ENCODE measurements around the gene RND3. TPM values are rescaled to one million over a fixed set of nuclear protein-coding genes. Genes with fewer than 3 reads are reported as not detected.

RND3 gene
- total and polyA plus RNA-seq, 8 donors: 10.3 to 58.2 (median 27.1) TPM

DNA sequence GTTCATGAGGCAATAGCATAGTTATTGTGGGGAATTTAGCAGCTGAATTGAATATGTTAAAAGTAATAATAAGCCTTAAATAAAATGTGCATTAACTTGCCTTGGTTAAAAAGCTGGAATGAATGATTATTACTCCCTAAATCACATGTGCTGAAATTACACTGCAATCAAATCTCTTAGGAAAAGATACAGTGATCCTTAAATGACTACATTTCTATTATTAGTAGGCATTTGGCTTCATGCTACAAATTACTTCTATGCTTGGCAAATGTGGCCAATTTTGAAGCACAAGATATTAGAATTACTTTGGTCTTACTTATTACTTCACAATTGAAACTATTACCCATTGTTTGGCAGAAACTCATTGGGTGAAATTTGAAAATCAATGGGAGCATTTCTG lies 5.4 kb downstream of the RND3 start:
- TF ChIP-seq POLR2A (IDR thresholded peaks at IDR 0.05): no peak
- no peak for TF ChIP-seq POLR2AphosphoS5 (IDR thresholded peaks at IDR 0.05)
- TF ChIP-seq, protein P1, sequence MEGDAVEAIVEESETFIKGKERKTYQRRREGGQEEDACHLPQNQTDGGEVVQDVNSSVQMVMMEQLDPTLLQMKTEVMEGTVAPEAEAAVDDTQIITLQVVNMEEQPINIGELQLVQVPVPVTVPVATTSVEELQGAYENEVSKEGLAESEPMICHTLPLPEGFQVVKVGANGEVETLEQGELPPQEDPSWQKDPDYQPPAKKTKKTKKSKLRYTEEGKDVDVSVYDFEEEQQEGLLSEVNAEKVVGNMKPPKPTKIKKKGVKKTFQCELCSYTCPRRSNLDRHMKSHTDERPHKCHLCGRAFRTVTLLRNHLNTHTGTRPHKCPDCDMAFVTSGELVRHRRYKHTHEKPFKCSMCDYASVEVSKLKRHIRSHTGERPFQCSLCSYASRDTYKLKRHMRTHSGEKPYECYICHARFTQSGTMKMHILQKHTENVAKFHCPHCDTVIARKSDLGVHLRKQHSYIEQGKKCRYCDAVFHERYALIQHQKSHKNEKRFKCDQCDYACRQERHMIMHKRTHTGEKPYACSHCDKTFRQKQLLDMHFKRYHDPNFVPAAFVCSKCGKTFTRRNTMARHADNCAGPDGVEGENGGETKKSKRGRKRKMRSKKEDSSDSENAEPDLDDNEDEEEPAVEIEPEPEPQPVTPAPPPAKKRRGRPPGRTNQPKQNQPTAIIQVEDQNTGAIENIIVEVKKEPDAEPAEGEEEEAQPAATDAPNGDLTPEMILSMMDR (IDR thresholded peaks at IDR 0.05): no peak
- no peak for TF ChIP-seq EP300 (IDR thresholded peaks at IDR 0.05)
- H3K4me1 ChIP-seq: peaks cover 29 to 75% (median 51%) of the 10 kb centered on the region in 4 donors
- no peaks in the 10 kb centered on the region for H3K9me3 ChIP-seq
- no peak overlapping the region for H3K4me3 ChIP-seq
- H3K27ac ChIP-seq: peak overlapping the region in 3 of 5 donors; percentile 11 to 96 (median 25)
- no peak for DNase-seq
- no peaks in the 10 kb centered on the region for H3K36me3 ChIP-seq
- peaks cover 0 to 21% (median 9%) of the 10 kb centered on the region in 3 donors for H3K27me3 ChIP-seq
- intact Hi-C loops (cut with DNase I; ENCODE audit: low total_unique reads): no loop called here

DNA sequence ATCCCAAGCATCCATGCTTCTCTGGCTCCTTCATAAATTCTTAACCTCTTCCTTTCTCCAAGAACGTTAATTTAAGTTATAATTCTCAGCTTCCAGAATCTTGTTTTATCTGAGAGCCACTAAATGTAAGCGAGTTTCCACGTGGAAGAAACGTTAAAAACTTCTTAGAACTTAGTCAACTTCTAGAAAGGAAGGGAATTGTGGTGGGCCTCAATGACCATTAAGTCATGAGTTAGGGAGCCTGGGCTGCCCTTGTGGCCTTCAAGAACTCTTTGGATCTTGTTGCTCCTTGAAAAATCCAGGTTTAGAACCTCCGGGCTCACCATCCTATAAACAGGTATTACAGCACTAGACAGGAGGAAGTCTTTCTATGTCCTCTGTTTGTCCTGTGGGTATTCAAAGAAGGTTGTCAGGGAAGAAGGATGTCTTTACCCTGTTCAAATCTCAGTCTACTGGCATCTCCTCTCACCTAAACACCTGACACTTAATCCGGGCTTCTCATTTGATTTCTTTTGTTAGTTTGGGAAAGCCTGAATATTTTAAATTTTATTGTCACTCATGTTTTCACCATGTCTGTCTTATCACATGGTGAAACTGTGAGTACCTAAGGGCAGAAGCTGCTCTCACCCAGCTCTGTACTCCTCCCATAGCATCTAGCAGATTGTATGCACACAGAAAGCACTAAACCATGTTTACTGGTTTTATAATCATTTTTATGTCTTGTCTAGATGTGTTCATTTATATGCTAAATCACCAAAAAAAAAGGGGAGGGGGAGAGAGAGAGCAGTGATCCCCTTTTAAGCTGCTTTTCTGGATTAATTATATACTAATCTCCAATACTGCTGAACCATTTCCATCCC lies 6.3 kb downstream of the RND3 start:
- Histone ChIP-seq H3K27me3 (peaks cover 0 to 12% (median 9%) of the 10 kb centered on the region in 3 donors), H3K4me3 (no peak overlapping the region), H3K27ac (peak overlapping the region in 2 of 5 donors; percentile 11 to 96), H3K36me3 (no peaks in the 10 kb centered on the region), H3K9me3 (no peaks in the 10 kb centered on the region), H3K4me1 (peaks cover 32 to 84% (median 58%) of the 10 kb centered on the region in 4 donors)
- DNase-seq: no peak
- WGBS, 5 donors: 87 to 91% (median 87%) methylated on average over 6 of the region's 6 CpGs
- intact Hi-C loops (cut with DNase I; ENCODE audit: low total_unique reads): no loop called here
- TF ChIP-seq POLR2A (IDR thresholded peaks at IDR 0.05) (no peak), POLR2AphosphoS5 (IDR thresholded peaks at IDR 0.05) (no peak), EP300 (IDR thresholded peaks at IDR 0.05) (no peak)
- TF ChIP-seq, protein P1 (IDR thresholded peaks at IDR 0.05): no peak

DNA sequence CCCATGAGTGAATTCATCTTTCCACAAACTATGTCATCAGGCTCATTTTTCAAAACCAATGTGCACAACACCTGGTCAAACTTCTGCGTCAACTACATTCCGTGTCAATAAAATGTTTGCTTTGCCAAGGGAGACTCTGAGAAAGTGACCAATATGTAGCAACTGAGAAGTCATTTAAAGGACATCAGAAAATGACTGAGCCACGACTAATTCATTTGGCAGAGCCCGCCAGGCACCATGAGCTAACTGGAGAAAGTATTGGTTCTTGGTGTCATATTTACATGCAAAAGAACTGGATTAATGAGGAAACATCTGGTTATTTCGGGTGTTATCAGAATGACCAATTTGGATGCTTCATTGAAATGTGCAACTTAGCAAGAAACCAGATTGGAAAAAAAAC lies 7.2 kb downstream of the RND3 start:
- Histone ChIP-seq H3K4me3 (no peak overlapping the region), H3K9me3 (no peaks in the 10 kb centered on the region), H3K27ac (peak overlapping the region in 1 of 5 donors; percentile 96), H3K4me1 (peaks cover 32 to 94% (median 61%) of the 10 kb centered on the region in 4 donors), H3K36me3 (no peaks in the 10 kb centered on the region), H3K27me3 (peaks cover 0 to 2% (median under 1%) of the 10 kb centered on the region in 3 donors)
- intact Hi-C loops (cut with DNase I; ENCODE audit: low total_unique reads): no loop called here
- TF ChIP-seq POLR2A (IDR thresholded peaks at IDR 0.05) (no peak), POLR2AphosphoS5 (IDR thresholded peaks at IDR 0.05) (peak in 1 of 3 donors; percentile 39)
- WGBS, 5 donors: 61 to 72% (median 68%) methylated on average over 5 of the region's 5 CpGs
- peak in 1 of 2 donors; percentile 34 for DNase-seq

DNA sequence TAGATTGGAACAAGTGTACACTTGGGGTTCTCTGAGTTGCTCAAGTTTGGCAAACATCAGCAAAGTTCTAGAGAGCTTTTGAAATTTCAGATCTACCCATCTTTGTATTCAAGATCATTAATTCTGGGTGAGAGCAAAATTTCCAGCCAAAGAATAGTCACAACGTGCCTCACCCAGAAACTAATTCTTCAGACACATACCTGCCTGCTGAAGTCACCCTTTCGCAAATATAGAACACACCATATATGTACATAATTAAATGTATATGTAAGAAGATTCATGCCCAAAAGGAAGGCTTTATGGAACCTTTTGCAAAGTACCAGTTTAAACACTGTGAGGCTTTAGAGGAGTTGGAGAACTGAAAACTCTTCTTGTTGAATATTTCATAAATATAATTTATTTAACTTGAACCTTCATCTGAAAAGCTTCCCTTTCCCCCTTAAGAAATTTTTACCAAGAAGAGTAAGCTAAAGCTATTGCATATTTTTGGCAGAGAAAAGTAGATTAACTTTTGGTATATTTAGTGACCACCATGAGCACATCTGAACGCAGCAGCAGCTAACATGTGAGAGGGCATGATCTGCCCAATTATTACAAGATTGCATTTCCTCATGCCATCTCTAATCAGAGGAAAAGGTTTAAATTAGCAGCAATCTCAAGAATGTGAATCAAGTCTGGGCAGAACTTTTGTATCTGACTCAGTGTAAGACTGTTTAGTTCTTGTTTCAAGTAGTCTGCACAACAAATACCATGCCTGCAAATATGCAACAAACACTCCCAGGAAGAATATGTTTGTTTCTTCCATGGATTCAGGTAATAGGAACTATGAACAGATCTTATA lies 8.2 kb downstream of the RND3 start:
- peak overlapping the region in 4 of 5 donors; percentile 35 to 82 (median 82) for H3K27ac ChIP-seq
- peaks cover 29 to 98% (median 60%) of the 10 kb centered on the region in 4 donors for H3K4me1 ChIP-seq
- no peak overlapping the region for H3K4me3 ChIP-seq
- H3K27me3 ChIP-seq: no peaks in the 10 kb centered on the region
- no peaks in the 10 kb centered on the region for H3K9me3 ChIP-seq
- WGBS, 5 donors: 60 to 72% (median 70%) methylated on average over 3 of the region's 3 CpGs
- peaks cover 0 to 9% (median 3%) of the 10 kb centered on the region in 4 donors for H3K36me3 ChIP-seq
- peak in 1 of 2 donors; percentile 67 for DNase-seq
- intact Hi-C loops (cut with DNase I; ENCODE audit: low total_unique reads): no loop called here
- TF ChIP-seq, protein P1 (IDR thresholded peaks at IDR 0.05): no peak
- no peak for TF ChIP-seq POLR2AphosphoS5 (IDR thresholded peaks at IDR 0.05)
- no peak for TF ChIP-seq EP300 (IDR thresholded peaks at IDR 0.05)
- no peak for TF ChIP-seq POLR2A (IDR thresholded peaks at IDR 0.05)
